HepG2 (cell line): ENCODE measurements around the gene ZDHHC14. TPM values are rescaled to one million over a fixed set of nuclear protein-coding genes. Genes with fewer than 3 reads are reported as not detected.

Experiments used
- ATAC-seq: fragments of 200-7000 bp; cut with Tn5 transposase; 3 replicates; pipeline ENCODE4 v1.9.1; 2020; ENCODE audit warnings: mild to moderate bottlenecking, moderate library complexity
- BruUV-seq: library from RNA; stranded (reverse); fragments of 400-500 nt; replicated peaks from 2 replicates; lab custom pipeline; 2021; lab: Mats Ljungman, UMichigan
- CTCF ChIA-PET: fragments of 300-600 bp; formaldehyde crosslinking; extraction: SDS; loops from one replicate; lab custom pipeline; 2021; ENCODE audit warnings: low total read pairs, inconsistent platforms, low intra/inter-chr PET ratio; lab: Yijun Ruan, JAX
- POLR2A ChIA-PET: fragments of 350-600 bp; sonication (Branson Sonifier 250); formaldehyde crosslinking; loops from one replicate; lab custom pipeline; 2020; ENCODE audit warnings: antibody characterized with exemption, inconsistent platforms; lab: Yijun Ruan, JAX
- DNase-seq: peaks from one replicate; pipeline ENCODE4 v3.0.0-alpha.2; 2015; ENCODE audit warnings: low spot score
- FAIRE-seq: peaks from 3 replicates; lab custom pipeline; 2011; peaks lifted over from hg19 to GRCh38; lab: Jason Lieb, UNC
- H2AFZ ChIP-seq: one replicate; pipeline ENCODE4 v1.6.1; 2011; ENCODE audit warnings: low read length, inconsistent platforms
- H3K27ac ChIP-seq: fragments of 300-600 bp; 3 replicates; pipeline ENCODE4 v1.8.0; 2011; ENCODE audit warnings: mixed run types, mild to moderate bottlenecking, mixed read lengths, low read length, inconsistent platforms; ENCODE audit not compliant: insufficient read depth; ENCODE audit errors: extremely low read length
- H3K27me3 ChIP-seq, 2 experiments: fragments of 200-600 bp in 1 of 2; 2 replicates in 1 of 2; 3 replicates in 1 of 2; pipeline versions ENCODE4 v1.6.0 to v1.8.0; 2011; ENCODE audit warnings: low read length in 2 of 2, mild to moderate bottlenecking in 2 of 2, moderate library complexity in 2 of 2, inconsistent platforms in 1 of 2; ENCODE audit not compliant: insufficient read depth in 2 of 2, control insufficient read depth in 1 of 2
- H3K36me3 ChIP-seq, 2 experiments: fragments of 200-600 bp in 1 of 2; replicated peaks in 1 of 2; 2 replicates in 1 of 2; 3 replicates in 1 of 2; pipeline versions ENCODE4 v1.5.1 to v1.8.0; 2011; ENCODE audit warnings: low read length in 2 of 2, inconsistent platforms in 1 of 2; ENCODE audit not compliant: insufficient read depth in 2 of 2, control insufficient read depth in 1 of 2
- H3K4me1 ChIP-seq: 2 replicates; pipeline ENCODE4 v1.5.1; 2012; ENCODE audit warnings: low read length, inconsistent platforms; ENCODE audit not compliant: insufficient read depth
- H3K4me2 ChIP-seq: 2 replicates; pipeline ENCODE4 v1.6.0; 2011; ENCODE audit warnings: low read depth, low read length, inconsistent platforms
- H3K4me3 ChIP-seq, 3 experiments: fragments of 200-600 bp in 1 of 3; sonication (generic), shearing (Covaris generic) in 1 of 3; replicated peaks in 1 of 3; 2 replicates each; pipeline ENCODE4 v1.5.1; 2011 to 2016; ENCODE audit warnings: low read length in 3 of 3, inconsistent platforms in 2 of 3, low read depth in 2 of 3, mild to moderate bottlenecking in 2 of 3, control low read depth in 1 of 3, mixed read lengths in 1 of 3; ENCODE audit not compliant: insufficient read depth in 1 of 3
- H3K79me2 ChIP-seq: one replicate; pipeline ENCODE4 v1.6.1; 2011; ENCODE audit warnings: low read length, inconsistent platforms; ENCODE audit not compliant: insufficient read depth
- H3K9ac ChIP-seq: 2 replicates; pipeline ENCODE4 v1.6.0; 2011; ENCODE audit warnings: mild to moderate bottlenecking, low read depth, low read length, inconsistent platforms; ENCODE audit not compliant: insufficient read depth
- H3K9me3 ChIP-seq: 2 replicates; pipeline ENCODE4 v1.5.1; 2012; ENCODE audit warnings: mild to moderate bottlenecking, low read length
- H4K20me1 ChIP-seq: 2 replicates; pipeline ENCODE4 v1.6.0; 2011; ENCODE audit warnings: inconsistent platforms, mild to moderate bottlenecking, low read length, moderate library complexity; ENCODE audit not compliant: insufficient read depth
- CEBPB ChIP-seq: IDR thresholded peaks from 2 replicates; pipeline ENCODE4 v1.6.1; 2011; ENCODE audit warnings: low read depth, low read length, improper control_type of control experiment, borderline replicate concordance
- FOXM1 ChIP-seq: sonication (generic); formaldehyde crosslinking; IDR thresholded peaks from 2 replicates; pipeline ENCODE4 v1.5.0; 2020; ENCODE audit warnings: missing genetic modification reagents
- TOE1 ChIP-seq: sonication (generic); formaldehyde crosslinking; IDR thresholded peaks from 2 replicates; pipeline ENCODE4 v1.4.0; 2020; ENCODE audit warnings: mild to moderate bottlenecking, missing genetic modification reagents
- ZNF292 ChIP-seq: sonication (generic); formaldehyde crosslinking; IDR thresholded peaks from 2 replicates; pipeline ENCODE4 v1.8.1; 2022; ENCODE audit warnings: mild to moderate bottlenecking, low read depth, missing genetic modification reagents, borderline replicate concordance
- ZNF451 ChIP-seq: sonication (generic); formaldehyde crosslinking; IDR thresholded peaks from 2 replicates; pipeline ENCODE4 v1.5.0; 2020; ENCODE audit warnings: mild to moderate bottlenecking, missing genetic modification reagents
- ZNF567 ChIP-seq: sonication (generic); formaldehyde crosslinking; IDR thresholded peaks from 2 replicates; pipeline ENCODE4 v1.8.1; 2023; ENCODE audit warnings: mild to moderate bottlenecking, missing genetic modification reagents, borderline replicate concordance
- ZNF614 ChIP-seq: IDR thresholded peaks from 2 replicates; pipeline ENCODE4 v1.6.1; 2018; ENCODE audit warnings: missing biosample characterization, missing genetic modification reagents, inconsistent platforms, borderline replicate concordance
- WGBS: methylation state at CpG from one replicate; pipeline ENCODE4 v1.1.6; 2017; ENCODE audit warnings: low lambda C conversion rate; 5-methylcytosine and 5-hydroxymethylcytosine counted together
- in situ Hi-C: cut with HindIII; loops from 2 replicates; pipeline ENCODE4 v1.10.0; 2017; ENCODE audit warnings: low pct_unique_long_range_greater_than_20kb; ENCODE audit not compliant: extremely low pct_ligation_motif_present
- intact Hi-C: fragments of 100-400 bp; cut with micrococcal nuclease; formaldehyde crosslinking; loops from one replicate; pipeline ENCODE4 v1.10.0; 2022; ENCODE audit not compliant: unreplicated experiment
- polyA plus RNA-seq, 8 experiments: library from polyadenylated mRNA; depleted of rRNA in 3 of 8; stranded (reverse) in 7 of 8; unstranded in 1 of 8; fragments of >200 nt; fragmentation: Illumina TruSeq in 4 of 8; extraction: Trizol in 4 of 8; gene quantifications; 2 replicates each; pipeline versions ENCODE4 v1.2.1 to v1.2.3, GENCODE V29; 2011 to 2016; ENCODE audit warnings: low read depth in 4 of 8, missing spikeins in 1 of 8, mixed read lengths in 1 of 8; ENCODE audit not compliant: insufficient read depth in 1 of 8
- total RNA-seq, 5 experiments: library from RNA; depleted of rRNA; stranded (reverse); fragments of >200 nt; fragmentation: Illumina TruSeq; extraction: Trizol; gene quantifications; 2 replicates each; pipeline ENCODE4 v1.2.3, GENCODE V29; 2016; ENCODE audit warnings: low read depth in 1 of 5
- TF ChIP-seq, protein P1 (sequence below): sonication (generic); formaldehyde crosslinking; IDR thresholded peaks from 2 replicates; pipeline ENCODE4 v1.8.1; 2023; ENCODE audit warnings: mild to moderate bottlenecking, missing genetic modification reagents
- TF ChIP-seq, protein P2 (sequence below), 2 experiments: sonication (generic) in 1 of 2; formaldehyde crosslinking in 1 of 2; IDR thresholded peaks; 2 replicates each; pipeline versions ENCODE4 v1.5.1 to v1.6.1; 2011 to 2020; ENCODE audit warnings: borderline replicate concordance in 1 of 2, low read depth in 1 of 2, low read length in 1 of 2, mild to moderate bottlenecking in 1 of 2, missing genetic modification reagents in 1 of 2, moderate library complexity in 1 of 2

ZDHHC14 gene
- total and polyA plus RNA-seq, 2 of the 13 experiments (the other 11 are each of a cell fraction or from before 2014, with no cell fraction given): 3.7 to 9.5 TPM

DNA sequence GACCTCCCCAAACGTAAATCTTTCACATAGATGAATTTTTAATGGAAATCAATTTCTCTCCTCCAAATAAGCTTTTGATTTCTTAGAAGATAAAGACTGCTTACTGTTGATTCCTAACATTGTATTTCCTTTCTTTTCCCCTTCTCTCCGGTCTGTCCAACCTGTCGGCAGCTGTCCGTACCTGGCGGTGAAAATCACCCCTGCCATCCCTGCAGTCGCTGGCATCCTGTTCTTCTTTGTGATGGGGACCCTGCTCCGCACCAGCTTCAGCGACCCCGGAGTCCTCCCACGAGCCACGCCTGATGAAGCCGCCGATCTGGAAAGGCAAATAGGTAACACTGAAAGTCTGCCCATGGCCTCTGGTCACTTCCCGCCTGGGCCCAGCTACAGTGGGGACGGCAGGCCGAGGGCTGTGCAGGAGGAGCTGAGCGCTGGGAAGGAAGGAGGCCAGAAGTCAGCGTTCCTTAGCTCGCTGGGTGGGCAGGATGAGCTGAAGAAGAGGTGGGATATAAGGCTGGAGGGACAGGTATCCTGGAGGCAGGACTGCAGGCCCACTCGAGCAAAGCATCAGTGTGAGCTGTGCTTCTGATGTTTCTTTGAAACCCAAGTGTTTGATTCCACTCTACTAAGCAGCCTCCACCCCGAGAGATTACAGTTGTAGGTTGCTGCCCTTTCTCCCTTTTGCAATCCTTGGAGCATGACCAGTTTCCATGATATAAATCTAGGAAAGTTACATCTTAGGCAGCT lies 161.6 kb downstream of the ZDHHC14 start (continued):
- TF ChIP-seq ZNF451: no peak
- TF ChIP-seq TOE1: no peak
- TF ChIP-seq, all 625 proteins: peak for 3

DNA sequence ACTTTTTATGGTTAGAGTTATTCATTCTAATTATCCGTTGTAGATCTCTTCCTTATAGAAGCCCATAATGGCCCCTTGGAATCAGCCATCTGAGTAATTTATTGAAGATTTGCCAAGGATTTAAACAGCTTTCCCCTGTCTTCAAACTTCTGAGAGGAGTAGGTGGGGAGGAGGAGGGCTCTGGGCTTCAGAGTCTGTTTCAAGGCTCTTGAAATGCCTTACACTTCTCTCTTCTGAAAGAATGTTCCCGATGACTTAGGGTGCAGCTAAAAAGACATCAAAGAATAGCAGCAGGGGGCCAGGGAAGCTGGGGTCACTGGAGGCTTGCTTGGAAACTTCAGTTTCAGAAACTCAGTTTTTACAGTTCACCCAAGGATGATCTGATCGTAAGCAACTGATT lies 165.3 kb downstream of the ZDHHC14 start:
- FAIRE-seq: no peak
- intact Hi-C loops (no loop called here), in situ Hi-C loops (no loop called here)

More for the DNA sequence above, 165.3 kb downstream of the ZDHHC14 start:
- H3K79me2 ChIP-seq: no peaks in the 10 kb centered on the region
- peaks cover 3 to 13% of the 10 kb centered on the region in 2 experiments; a peak in 4 of 5 replicates for H3K36me3 ChIP-seq
- no peak for DNase-seq
- CTCF ChIA-PET: no interaction called here
- H3K4me1 ChIP-seq: peaks cover 11% of the 10 kb centered on the region
- H3K27me3 ChIP-seq: no peaks in the 10 kb centered on the region
- no peaks in the 10 kb centered on the region for H4K20me1 ChIP-seq
- POLR2A ChIA-PET: no interaction called here
- BruUV-seq: no TSS peak
- no peak overlapping the region for H2AFZ ChIP-seq
- whole genome bisulfite sequencing: 71% methylated on average over 3 of the region's 3 CpGs
- H3K9me3 ChIP-seq: no peaks in the 10 kb centered on the region
- no peak overlapping the region for H3K9ac ChIP-seq
- H3K4me3 ChIP-seq: no peak overlapping the region
- no peak overlapping the region for H3K4me2 ChIP-seq
- TF ChIP-seq, protein P1, sequence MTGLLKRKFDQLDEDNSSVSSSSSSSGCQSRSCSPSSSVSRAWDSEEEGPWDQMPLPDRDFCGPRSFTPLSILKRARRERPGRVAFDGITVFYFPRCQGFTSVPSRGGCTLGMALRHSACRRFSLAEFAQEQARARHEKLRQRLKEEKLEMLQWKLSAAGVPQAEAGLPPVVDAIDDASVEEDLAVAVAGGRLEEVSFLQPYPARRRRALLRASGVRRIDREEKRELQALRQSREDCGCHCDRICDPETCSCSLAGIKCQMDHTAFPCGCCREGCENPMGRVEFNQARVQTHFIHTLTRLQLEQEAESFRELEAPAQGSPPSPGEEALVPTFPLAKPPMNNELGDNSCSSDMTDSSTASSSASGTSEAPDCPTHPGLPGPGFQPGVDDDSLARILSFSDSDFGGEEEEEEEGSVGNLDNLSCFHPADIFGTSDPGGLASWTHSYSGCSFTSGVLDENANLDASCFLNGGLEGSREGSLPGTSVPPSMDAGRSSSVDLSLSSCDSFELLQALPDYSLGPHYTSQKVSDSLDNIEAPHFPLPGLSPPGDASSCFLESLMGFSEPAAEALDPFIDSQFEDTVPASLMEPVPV (CRISPR knock-in tag): no peak
- TF ChIP-seq ZNF292 (CRISPR knock-in tag) (no peak), CEBPB (no peak), ZNF614 (CRISPR knock-in tag) (no peak), ZNF567 (CRISPR knock-in tag) (no peak), FOXM1 (no peak)
- TF ChIP-seq, protein P2, sequence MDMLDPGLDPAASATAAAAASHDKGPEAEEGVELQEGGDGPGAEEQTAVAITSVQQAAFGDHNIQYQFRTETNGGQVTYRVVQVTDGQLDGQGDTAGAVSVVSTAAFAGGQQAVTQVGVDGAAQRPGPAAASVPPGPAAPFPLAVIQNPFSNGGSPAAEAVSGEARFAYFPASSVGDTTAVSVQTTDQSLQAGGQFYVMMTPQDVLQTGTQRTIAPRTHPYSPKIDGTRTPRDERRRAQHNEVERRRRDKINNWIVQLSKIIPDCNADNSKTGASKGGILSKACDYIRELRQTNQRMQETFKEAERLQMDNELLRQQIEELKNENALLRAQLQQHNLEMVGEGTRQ (IDR thresholded peaks at IDR 0.05; ENCODE audit: low read depth, low read length): no peak
- TF ChIP-seq, protein P2 (CRISPR knock-in tag; IDR thresholded peaks at IDR 0.05; ENCODE audit: borderline replicate concordance): no peak
- ATAC-seq: no peak
- no peak overlapping the region for H3K27ac ChIP-seq
